ENCODE data around the gene KCNQ4. TPM values are rescaled to one million over a fixed set of nuclear protein-coding genes. Genes with fewer than 3 reads are reported as not detected.

Gene KCNQ4
- total and polyA plus RNA-seq, 2 of the 8 experiments (the other 6 are each of a cell fraction or from before 2014, with no cell fraction given) = 2.2 to 3.9 TPM

DNA sequence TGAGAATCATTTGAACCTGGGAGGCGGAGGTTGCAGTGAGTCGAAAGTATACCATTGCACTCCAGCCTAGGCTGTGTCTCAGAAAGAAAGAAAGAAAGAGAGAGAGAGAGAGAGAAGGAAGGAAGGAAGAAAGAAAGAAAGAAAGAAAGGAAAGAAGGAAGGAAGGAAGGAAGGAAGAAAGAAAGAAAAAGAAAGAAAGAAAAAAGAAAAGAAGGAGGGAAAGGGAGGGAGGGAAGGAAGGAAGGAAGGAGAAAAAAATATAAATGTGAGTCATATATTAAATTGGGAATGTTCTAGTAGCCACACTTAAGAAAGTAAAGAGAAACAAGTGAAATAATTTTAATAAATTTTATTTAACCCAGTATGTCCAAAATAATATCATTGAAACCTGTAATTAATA lies 95.3 kb downstream of the KCNQ4 start:
- Histone ChIP-seq H2AFZ (ENCODE audit: low read length) (no peak overlapping the region), H3K23ac (ENCODE audit: insufficient read length) (no peak overlapping the region), H3K56ac (replicated peaks; ENCODE audit: insufficient read length, low read depth, low read length) (no peak overlapping the region), H4K91ac (replicated peaks; ENCODE audit: insufficient read length, low read length) (no peak overlapping the region), H4K20me1 (replicated peaks in 1 of 2; ENCODE audit: control insufficient read depth in 1 of 2, insufficient read depth in 2 of 2, low read length in 2 of 2) (no peaks in the 10 kb centered on the region), H3K14ac (ENCODE audit: insufficient read length) (no peak overlapping the region), H2BK12ac (ENCODE audit: low read depth, low read length) (no peak overlapping the region), H3K9ac (replicated peaks in 1 of 4; ENCODE audit: extremely low read depth in 1 of 4, low read depth in 3 of 4, low read length in 3 of 4) (no peak overlapping the region), H3K4me2 (ENCODE audit: insufficient read depth in 1 of 2, low read depth in 2 of 2, low read length in 2 of 2) (no peak overlapping the region), H4K8ac (ENCODE audit: extremely low read depth, insufficient read depth, low read length) (no peak overlapping the region), H2BK5ac (ENCODE audit: low read depth, low read length) (no peak overlapping the region), H3K79me2 (ENCODE audit: control insufficient read depth in 1 of 2, insufficient read depth in 2 of 2, low read length in 2 of 2) (no peaks in the 10 kb centered on the region), H3K4me3 (ENCODE audit: extremely low read depth in 1 of 4, insufficient read depth in 2 of 4, low read depth in 3 of 4, low read length in 4 of 4) (no peak overlapping the region), H3K27ac (ENCODE audit: low read depth, low read length) (no peak overlapping the region), H2AK5ac (ENCODE audit: low read depth, low read length) (no peak overlapping the region), H3K79me1 (ENCODE audit: low read depth, low read length) (no peaks in the 10 kb centered on the region), H2BK15ac (ENCODE audit: low read length) (no peak overlapping the region), H3K23me2 (ENCODE audit: low read depth, low read length) (peaks cover 2% of the 10 kb centered on the region; the same call in 1 of the 2 replicates), H3K27me3 (replicated peaks in 1 of 4; ENCODE audit: control insufficient read depth in 3 of 4, extremely low read depth in 1 of 4, insufficient read depth in 3 of 4, low read length in 3 of 4) (peaks cover 0 to 7% (median 2%) of the 10 kb centered on the region in 4 experiments; a peak in 5 of 7 replicates), H3K4me1 (replicated peaks in 1 of 4; ENCODE audit: control insufficient read depth in 3 of 4, insufficient read depth in 4 of 4, low read length in 3 of 4) (peaks cover 1 to 10% (median 4%) of the 10 kb centered on the region in 4 experiments; a peak in 4 of 7 replicates), H4K5ac (ENCODE audit: insufficient read length, low read depth, low read length) (no peak overlapping the region), H3K36me3 (ENCODE audit: control insufficient read depth in 2 of 4, insufficient read depth in 4 of 4, low read length in 3 of 4) (no peaks in the 10 kb centered on the region), H3K9me3 (ENCODE audit: insufficient read depth in 2 of 2, low read depth in 1 of 2, low read length in 1 of 2) (peaks cover 3 to 6% of the 10 kb centered on the region in 2 experiments; a peak in 3 of 4 replicates), H2BK120ac (replicated peaks; ENCODE audit: low read depth, low read length) (no peak overlapping the region), H3K18ac (ENCODE audit: extremely low read depth, low read length) (no peak overlapping the region), H2BK20ac (ENCODE audit: low read length) (no peak overlapping the region), H3K4ac (replicated peaks; ENCODE audit: insufficient read length, low read depth, low read length) (no peak overlapping the region)
- FAIRE-seq (no peak), DNase-seq (ENCODE audit: low read depth in 1 of 2, low spot score in 2 of 2) (no peak)
- 88% methylated on average over 2 of the region's 2 CpGs; no CpG with 5 or more reads in 1 of the 2 experiments for WGBS, 2 experiments (ENCODE audit: extremely low coverage in 1 of 2, insufficient coverage in 1 of 2, insufficient read length in 1 of 2, insufficient replicate concordance in 2 of 2, low coverage in 1 of 2, low lambda C conversion rate in 2 of 2, missing lambda C conversion rate in 1 of 2)
- TF ChIP-seq CEBPB (IDR thresholded peaks at IDR 0.05; ENCODE audit: low read depth, low read length) = no peak
- no peak for TF ChIP-seq EP300 (IDR thresholded peaks at IDR 0.05; ENCODE audit: borderline replicate concordance in 1 of 2, low read depth in 2 of 2, low read length in 2 of 2)
- no peak for TF ChIP-seq NRF1 (IDR thresholded peaks at IDR 0.05; ENCODE audit: low read depth, low read length)
- TF ChIP-seq POLR2A (IDR thresholded peaks at IDR 0.05; ENCODE audit: control extremely low read depth in 1 of 2, low read depth in 2 of 2, low read length in 2 of 2) = no peak
- no peak for TF ChIP-seq TBP (IDR thresholded peaks at IDR 0.05; ENCODE audit: low read depth, low read length)
- TF ChIP-seq, protein P1, sequence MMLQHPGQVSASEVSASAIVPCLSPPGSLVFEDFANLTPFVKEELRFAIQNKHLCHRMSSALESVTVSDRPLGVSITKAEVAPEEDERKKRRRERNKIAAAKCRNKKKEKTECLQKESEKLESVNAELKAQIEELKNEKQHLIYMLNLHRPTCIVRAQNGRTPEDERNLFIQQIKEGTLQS (IDR thresholded peaks at IDR 0.05; ENCODE audit: insufficient read depth, low read depth, low read length) = no peak
- no peak for TF ChIP-seq CBX8 (IDR thresholded peaks at IDR 0.05; ENCODE audit: borderline replicate concordance, low read depth, low read length)
- TF ChIP-seq BACH1 (IDR thresholded peaks at IDR 0.05; ENCODE audit: low read length) = no peak
- TF ChIP-seq SAP30 (IDR thresholded peaks at IDR 0.05; ENCODE audit: insufficient read depth, insufficient replicate concordance, low read length) = no peak
- TF ChIP-seq ASH2L (IDR thresholded peaks at IDR 0.05; ENCODE audit: low read length) = no peak
- no peak for TF ChIP-seq EZH2 (IDR thresholded peaks at IDR 0.05; ENCODE audit: low read depth, low read length, severe bottlenecking)
- ChIA-PET CTCF (ENCODE audit: partially characterized antibody) (interaction anchor here (0.6 to 8.0 kb wide), 4 partner anchors 12 to 73 kb away, joined by 3 to 83 read pairs (median 6); partner anchors contain the start of gene CITED4), POLR2A (ENCODE audit: partially characterized antibody) (no interaction called here)
